PC-9 (cell line): ENCODE data around the gene CCNL1. TPM values are rescaled to one million over a fixed set of nuclear protein-coding genes. Genes with fewer than 3 reads are reported as not detected.

Source experiments
- BruUV-seq: library from RNA; stranded (reverse); fragments of 400-500 nt; replicated peaks from 2 replicates; lab custom pipeline; 2021; lab: Mats Ljungman, UMichigan
- CTCF ChIA-PET: fragments of 300-600 bp; sonication (Branson Sonifier 250); formaldehyde crosslinking; loops from one replicate; lab custom pipeline; 2022; ENCODE audit warnings: antibody characterized with exemption; lab: Charles Lee
- POLR2A ChIA-PET: fragments of 300-600 bp; sonication (Branson Sonifier 250); formaldehyde crosslinking; loops from one replicate; lab custom pipeline; 2022; ENCODE audit warnings: antibody characterized with exemption; ENCODE audit not compliant: unreplicated experiment; lab: Charles Lee
- DNase-seq, 2 experiments: peaks; one replicate each; pipeline versions ENCODE4 v3.0.0 to v3.0.0-alpha.2; 2015 to 2022; ENCODE audit warnings: mixed read lengths in 1 of 2
- H2AFZ ChIP-seq: fragments of 200-600 bp; sonication (generic); 2 replicates; pipeline ENCODE4 v1.8.1; 2017; ENCODE audit warnings: antibody characterized with exemption
- H3F3A ChIP-seq: fragments of 200-600 bp; sonication (generic); 2 replicates; pipeline ENCODE4 v1.8.1; 2017; ENCODE audit warnings: antibody characterized with exemption, mild to moderate bottlenecking, low read depth; ENCODE audit not compliant: insufficient read depth
- H3K27ac ChIP-seq: fragments of 200-600 bp; sonication (generic); 2 replicates; pipeline ENCODE4 v1.6.1; 2016; ENCODE audit warnings: mixed run types
- H3K27me3 ChIP-seq: fragments of 200-600 bp; sonication (generic); 2 replicates; pipeline ENCODE4 v1.6.1; 2016; ENCODE audit warnings: low read depth, mixed run types; ENCODE audit not compliant: insufficient read depth
- H3K36me3 ChIP-seq: fragments of 200-600 bp; sonication (generic); 2 replicates; pipeline ENCODE4 v1.6.1; 2016; ENCODE audit warnings: low read depth, mixed run types
- H3K4me1 ChIP-seq: fragments of 200-600 bp; sonication (generic); replicated peaks from 2 replicates; pipeline ENCODE4 v1.6.1; 2016; ENCODE audit warnings: mixed run types; ENCODE audit not compliant: insufficient read depth
- H3K4me2 ChIP-seq: fragments of 200-600 bp; sonication (generic); 2 replicates; pipeline ENCODE4 v1.6.1; 2017; ENCODE audit warnings: mixed run types
- H3K4me3 ChIP-seq: fragments of 200-600 bp; sonication (generic); 2 replicates; pipeline ENCODE4 v1.6.1; 2016; ENCODE audit warnings: mixed run types
- H3K79me2 ChIP-seq: fragments of 200-600 bp; sonication (generic); 2 replicates; pipeline ENCODE4 v1.6.1; 2017; ENCODE audit warnings: low read depth, mixed run types
- H3K9me2 ChIP-seq: fragments of 200-600 bp; sonication (generic); 2 replicates; pipeline ENCODE4 v1.8.1; 2017; ENCODE audit warnings: mild to moderate bottlenecking; ENCODE audit not compliant: insufficient read depth
- H3K9me3 ChIP-seq: fragments of 200-600 bp; sonication (generic); 2 replicates; pipeline ENCODE4 v1.8.1; 2016; ENCODE audit warnings: low read depth; ENCODE audit not compliant: insufficient read depth
- H4K20me1 ChIP-seq: fragments of 200-600 bp; sonication (generic); 2 replicates; pipeline ENCODE4 v1.8.1; 2017; ENCODE audit not compliant: insufficient read depth
- EZH2 ChIP-seq: fragments of 200-600 bp; sonication (generic); IDR thresholded peaks from 2 replicates; pipeline ENCODE4 v1.8.0; 2017; ENCODE audit warnings: antibody characterized with exemption, low read depth
- intact Hi-C: fragments of 100-400 bp; cut with micrococcal nuclease; formaldehyde crosslinking; loops from one replicate; pipeline ENCODE4 v1.10.0; 2022; ENCODE audit not compliant: unreplicated experiment
- total RNA-seq: library from RNA; stranded (reverse); gene quantifications from 2 replicates; pipeline ENCODE4 v1.2.3, GENCODE V29; 2021
- TF ChIP-seq, protein P1 (sequence below): fragments of 200-600 bp; sonication (generic); conservative IDR thresholded peaks from 2 replicates; pipeline ENCODE4 v1.6.1; 2017; ENCODE audit warnings: mixed run types, antibody characterized with exemption, mild to moderate bottlenecking, moderate library complexity

Gene CCNL1
- total RNA-seq, 1 experiment from 2014 or later = 91.3 TPM

DNA sequence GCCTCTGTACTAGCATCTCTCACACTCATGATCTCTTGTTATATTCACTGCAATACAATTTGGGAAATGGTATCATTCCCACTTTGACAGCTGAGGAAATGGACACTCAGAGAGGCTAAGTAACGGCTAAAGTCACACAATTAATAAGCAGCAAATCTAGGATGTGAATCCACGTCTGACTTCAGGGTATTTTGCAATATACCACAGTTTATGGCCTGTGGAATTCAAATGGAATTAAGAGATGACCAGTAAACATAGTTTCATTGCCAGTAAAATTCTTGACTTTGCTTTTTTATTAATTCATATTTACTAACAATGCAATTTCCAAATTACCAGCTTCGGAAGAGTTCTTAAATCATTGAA, 61.1 kb downstream of the CCNL1 start:
- peak in 1 of 2 experiments; percentile 21 for DNase-seq
- H3K79me2 ChIP-seq = no peaks in the 10 kb centered on the region
- POLR2A ChIA-PET = interaction anchor here (1.0 kb wide), 1 partner anchor 10 kb away, joined by 5 read pairs; no protein-coding TSS in a partner anchor
- BruUV-seq = no TSS peak
- TF ChIP-seq EZH2 = no peak
- CTCF ChIA-PET = no interaction called here
- H2AFZ ChIP-seq = no peak overlapping the region
- H3K27ac ChIP-seq = no peak overlapping the region
- no peaks in the 10 kb centered on the region for H3K9me3 ChIP-seq
- H3K9me2 ChIP-seq = no peaks in the 10 kb centered on the region
- peaks cover 11% of the 10 kb centered on the region; the same call in 1 of the 2 replicates for H3K4me1 ChIP-seq
- H3K36me3 ChIP-seq = no peaks in the 10 kb centered on the region
- no peaks in the 10 kb centered on the region for H4K20me1 ChIP-seq
- no peaks in the 10 kb centered on the region for H3K27me3 ChIP-seq
- no peak overlapping the region for H3K4me2 ChIP-seq
- H3K4me3 ChIP-seq = no peak overlapping the region
- H3F3A ChIP-seq = peaks cover 5% of the 10 kb centered on the region; the same call in 1 of the 2 replicates
- intact Hi-C loops = no loop called here

DNA sequence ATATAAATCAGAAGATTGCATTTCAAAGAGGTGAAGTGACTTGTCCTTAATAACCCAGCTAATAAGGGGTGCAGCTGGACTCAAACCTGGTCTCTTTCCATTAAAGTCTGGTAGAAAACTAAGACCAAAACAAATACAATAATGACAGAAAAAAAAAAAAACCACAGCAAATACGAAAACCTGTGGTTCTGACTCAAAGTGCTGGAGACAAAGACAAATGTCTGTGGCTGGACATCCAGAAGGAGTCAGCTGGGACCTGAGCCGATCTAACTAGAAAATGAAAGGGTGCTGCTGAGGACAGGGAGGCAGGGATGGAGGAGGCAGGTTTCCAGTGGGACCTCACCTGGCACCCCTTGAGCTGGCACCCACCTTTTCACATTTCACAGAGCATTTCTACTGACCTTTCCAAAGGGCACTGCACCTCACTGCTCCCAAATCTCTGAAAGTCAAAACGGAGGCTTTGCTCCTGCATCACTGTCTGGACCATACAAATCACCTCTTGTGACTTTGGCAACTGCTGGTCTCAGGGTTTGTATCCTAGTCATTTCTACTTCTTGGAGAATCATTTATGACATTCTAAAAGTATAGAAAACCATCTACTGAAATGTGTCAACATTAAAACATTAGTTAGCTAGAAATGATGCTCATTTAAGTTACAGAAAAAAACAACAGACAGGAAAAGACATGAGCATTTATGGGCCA, 61.7 kb downstream of the CCNL1 start:
- TF ChIP-seq EZH2 = no peak
- TF ChIP-seq, protein P1, sequence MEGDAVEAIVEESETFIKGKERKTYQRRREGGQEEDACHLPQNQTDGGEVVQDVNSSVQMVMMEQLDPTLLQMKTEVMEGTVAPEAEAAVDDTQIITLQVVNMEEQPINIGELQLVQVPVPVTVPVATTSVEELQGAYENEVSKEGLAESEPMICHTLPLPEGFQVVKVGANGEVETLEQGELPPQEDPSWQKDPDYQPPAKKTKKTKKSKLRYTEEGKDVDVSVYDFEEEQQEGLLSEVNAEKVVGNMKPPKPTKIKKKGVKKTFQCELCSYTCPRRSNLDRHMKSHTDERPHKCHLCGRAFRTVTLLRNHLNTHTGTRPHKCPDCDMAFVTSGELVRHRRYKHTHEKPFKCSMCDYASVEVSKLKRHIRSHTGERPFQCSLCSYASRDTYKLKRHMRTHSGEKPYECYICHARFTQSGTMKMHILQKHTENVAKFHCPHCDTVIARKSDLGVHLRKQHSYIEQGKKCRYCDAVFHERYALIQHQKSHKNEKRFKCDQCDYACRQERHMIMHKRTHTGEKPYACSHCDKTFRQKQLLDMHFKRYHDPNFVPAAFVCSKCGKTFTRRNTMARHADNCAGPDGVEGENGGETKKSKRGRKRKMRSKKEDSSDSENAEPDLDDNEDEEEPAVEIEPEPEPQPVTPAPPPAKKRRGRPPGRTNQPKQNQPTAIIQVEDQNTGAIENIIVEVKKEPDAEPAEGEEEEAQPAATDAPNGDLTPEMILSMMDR = no peak
- no peak for DNase-seq
- Histone ChIP-seq H4K20me1 (no peaks in the 10 kb centered on the region), H3F3A (peaks cover 5% of the 10 kb centered on the region; the same call in 1 of the 2 replicates), H3K4me2 (no peak overlapping the region), H2AFZ (no peak overlapping the region), H3K27ac (no peak overlapping the region), H3K9me2 (no peaks in the 10 kb centered on the region), H3K79me2 (no peaks in the 10 kb centered on the region), H3K27me3 (no peaks in the 10 kb centered on the region), H3K9me3 (no peaks in the 10 kb centered on the region), H3K36me3 (no peaks in the 10 kb centered on the region), H3K4me3 (no peak overlapping the region), H3K4me1 (peaks cover 11% of the 10 kb centered on the region; the same call in 1 of the 2 replicates)
- BruUV-seq = no TSS peak
- ChIA-PET POLR2A (no interaction called here), CTCF (no interaction called here)
- intact Hi-C loops = no loop called here
